GM18519 (cell line): ENCODE results near the gene NOS1.
"Not testable (repeated sequence)": the region's sequence is repeated elsewhere in the genome, so short reads cannot be mapped to it uniquely, and the experiment has no call there.

ENCODE experiments used
- ATAC-seq: cut with Tn5 transposase; IDR thresholded peaks from one replicate; pipeline ENCODE4 v1.9.1; 2021; ENCODE audit warnings: mild to moderate bottlenecking, moderate library complexity; ENCODE audit not compliant: unreplicated experiment, low FRiP score

NOS1 gene

GRCh38 chr12:117280019-117280680 lies 81.3 kb downstream of the NOS1 start:
- no peak for ATAC-seq

- ATAC-seq = no peak
These were observed 81.8 kb downstream of the NOS1 start for GRCh38 chr12:117279606-117280005.

DNA sequence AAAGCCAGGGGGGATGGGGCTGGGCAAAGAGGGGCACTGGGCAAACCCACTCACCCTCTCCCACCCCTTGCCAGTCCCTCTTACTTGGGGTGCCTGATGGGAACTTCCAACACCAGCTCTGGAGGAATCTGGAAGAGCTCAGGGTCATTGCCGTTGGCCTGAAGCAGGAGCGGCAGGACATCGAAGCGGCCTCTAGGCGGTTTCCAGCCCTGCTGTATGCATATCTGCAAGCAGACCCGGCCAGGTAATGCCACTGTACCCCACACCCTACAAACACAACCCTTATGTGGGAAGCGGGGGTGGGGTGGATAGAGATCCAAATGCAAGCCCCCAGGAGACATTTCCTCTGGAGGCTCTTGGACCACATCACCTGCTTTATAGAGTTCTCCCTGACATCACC lies 83.6 kb downstream of the NOS1 start:
- ATAC-seq = no peak

DNA sequence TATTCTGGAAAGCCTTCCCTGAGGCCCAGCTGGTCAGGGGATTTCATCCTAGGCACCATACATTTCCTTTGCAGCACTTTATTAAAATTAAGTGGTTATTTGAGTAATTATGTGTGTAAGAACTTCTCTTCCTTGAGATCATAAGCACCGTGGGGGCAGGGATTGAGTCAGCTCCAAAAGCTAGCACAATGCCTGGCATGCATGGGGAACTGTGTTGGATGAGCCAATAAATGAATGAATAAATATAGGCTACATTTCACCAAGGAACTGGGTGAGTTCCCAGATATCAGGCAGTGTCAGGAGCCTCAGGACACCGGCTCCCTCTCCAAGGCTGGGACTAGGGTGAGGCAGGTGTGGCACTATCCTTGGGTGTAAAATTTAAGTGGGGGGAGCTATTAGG lies 88.3 kb downstream of the NOS1 start:
- no peak for ATAC-seq

- no peak for ATAC-seq
These were observed 88.7 kb downstream of the NOS1 start for GRCh38 chr12:117272690-117273089.

DNA sequence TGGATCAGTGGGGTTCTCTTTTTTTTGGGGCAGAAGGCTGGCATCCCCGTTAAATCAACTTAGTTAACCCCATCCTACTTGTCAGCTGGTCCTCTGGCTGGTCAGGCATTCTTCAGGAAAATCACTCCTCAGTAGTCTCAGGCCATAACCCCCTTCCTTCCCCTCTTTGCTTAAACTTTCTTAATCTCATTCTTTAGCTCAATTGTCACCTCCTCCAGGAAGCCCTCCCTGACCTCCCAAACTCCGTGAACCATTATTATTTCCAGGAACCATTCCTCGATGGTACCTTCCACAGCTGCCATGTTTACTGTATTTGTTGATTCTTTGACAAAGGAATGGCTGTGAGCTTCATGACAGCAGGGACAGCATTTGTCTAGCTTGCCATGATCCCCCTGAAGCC lies 98.7 kb downstream of the NOS1 start:
- no peak for ATAC-seq

DNA sequence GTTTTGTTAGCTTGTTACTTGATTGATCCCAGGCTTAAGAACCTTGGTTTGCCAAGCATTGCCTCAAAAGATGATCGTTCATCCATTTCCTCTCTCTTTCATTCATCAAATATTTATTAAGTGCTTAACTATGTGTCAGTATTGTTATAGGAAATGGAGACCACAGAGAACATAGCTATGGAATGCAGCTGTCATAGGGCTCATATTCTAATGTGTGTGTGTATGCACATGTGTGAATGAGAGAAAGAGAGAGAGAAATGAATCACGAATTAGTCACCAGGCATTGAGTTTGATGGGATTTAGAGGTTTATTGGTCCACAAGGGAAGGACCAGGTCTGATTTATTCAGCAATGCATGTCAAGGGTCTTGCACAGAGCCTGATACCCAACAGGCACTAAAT lies 100.2 kb downstream of the NOS1 start:
- no peak for ATAC-seq

- no peak for ATAC-seq
These were observed 106.0 kb downstream of the NOS1 start for GRCh38 chr12:117255386-117255785.

GRCh38 chr12:117243488-117243887 lies 117.9 kb downstream of the NOS1 start:
- ATAC-seq = no peak

DNA sequence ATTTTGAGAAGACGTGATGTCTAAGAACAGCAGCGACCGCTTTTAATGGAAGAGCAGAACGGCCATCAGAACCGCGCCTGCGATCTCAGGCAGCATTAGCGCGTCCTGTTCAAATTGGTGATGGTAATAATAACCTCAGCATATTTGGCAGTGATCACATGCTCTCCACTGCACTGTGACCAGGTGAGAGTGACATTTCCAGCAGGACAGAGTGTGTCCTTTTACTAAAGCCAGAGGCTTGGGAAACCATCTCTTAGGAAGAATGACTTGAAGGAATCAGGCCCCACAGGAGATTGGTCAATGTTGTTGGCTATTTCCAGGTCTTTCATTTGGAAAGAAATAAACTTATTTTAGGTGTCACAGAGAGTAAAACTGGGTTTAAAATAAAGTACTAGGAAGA lies 119.7 kb downstream of the NOS1 start:
- ATAC-seq = no peak

DNA sequence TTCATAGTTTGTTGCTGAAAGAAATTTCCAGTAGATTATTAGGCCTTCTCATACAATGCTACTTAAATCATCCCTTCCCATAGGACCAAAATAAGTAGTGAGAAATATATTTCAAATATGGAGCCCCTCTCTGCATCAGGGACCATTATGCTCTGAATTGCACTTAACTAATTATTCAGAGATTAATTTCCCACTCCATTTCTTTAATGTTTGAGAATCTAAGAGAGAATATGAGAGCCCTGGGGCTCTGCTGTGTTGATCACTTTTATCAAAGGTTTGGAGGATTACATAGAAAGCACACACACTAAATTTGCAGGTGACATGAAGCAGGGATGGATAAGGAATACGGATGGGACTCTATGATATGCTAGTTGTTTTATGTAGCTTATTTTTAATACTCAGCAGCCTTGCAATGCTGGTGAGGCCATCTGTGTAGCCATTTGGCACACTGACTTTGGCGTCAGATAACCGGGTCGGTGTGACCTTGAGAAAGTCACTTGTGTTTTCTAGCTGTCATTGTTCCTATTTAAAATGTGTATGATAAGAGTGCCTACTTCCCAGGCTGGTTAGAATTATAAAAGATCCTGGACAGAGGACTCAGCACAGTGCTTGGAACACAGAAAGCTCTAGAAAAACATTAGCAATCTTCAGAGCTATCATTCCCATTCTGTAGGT lies 121.2 kb downstream of the NOS1 start:
- no peak for ATAC-seq

GRCh38 chr12:117236456-117237001 lies 124.9 kb downstream of the NOS1 start:
- ATAC-seq = no peak

- ATAC-seq = no peak
These were observed 126.2 kb downstream of the NOS1 start for GRCh38 chr12:117235261-117235660.

GRCh38 chr12:117234441-117234840 lies 127.0 kb downstream of the NOS1 start:
- no peak for ATAC-seq

DNA sequence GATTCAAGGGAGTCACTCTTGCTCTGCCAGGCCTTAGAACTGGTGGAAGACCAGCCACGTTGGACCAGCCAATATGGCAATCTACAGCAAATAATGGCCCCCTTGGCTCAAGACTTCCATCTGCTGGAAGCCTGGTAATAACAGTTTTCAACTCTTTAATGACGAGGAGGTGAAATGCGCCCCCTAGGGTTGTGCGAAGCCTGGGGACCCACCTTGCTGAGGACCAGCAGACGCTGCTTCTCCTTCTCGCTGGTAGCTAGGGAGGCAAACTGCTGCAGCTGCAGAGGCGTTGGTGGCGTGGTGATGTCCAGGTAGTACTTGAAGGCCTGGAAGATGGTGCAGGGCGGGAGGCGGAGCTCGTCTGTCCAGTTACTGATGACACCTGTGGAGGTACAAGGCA lies 129.7 kb downstream of the NOS1 start:
- no peak for ATAC-seq

DNA sequence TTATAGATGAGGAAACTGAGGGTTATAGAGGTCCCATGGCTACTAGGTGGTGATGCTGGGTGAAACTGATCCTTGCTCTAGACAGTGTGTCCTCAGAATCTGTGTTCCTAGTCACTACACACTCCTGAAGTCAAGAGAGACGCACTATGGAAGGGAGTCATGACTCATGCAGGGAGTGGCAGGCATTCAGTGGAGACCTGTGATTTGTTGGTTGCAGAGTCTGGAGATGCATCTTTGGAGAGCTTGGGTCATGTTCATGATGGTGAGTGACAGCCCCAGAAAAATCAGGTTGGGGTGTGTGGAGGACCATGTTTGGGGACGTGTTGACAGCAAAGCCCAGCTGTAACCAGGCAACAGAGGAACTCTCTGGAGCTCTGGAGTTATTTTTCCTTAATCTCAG lies 133.2 kb downstream of the NOS1 start:
- no peak for ATAC-seq

- no peak for ATAC-seq
These were observed 134.3 kb downstream of the NOS1 start for GRCh38 chr12:117227000-117227653.

DNA sequence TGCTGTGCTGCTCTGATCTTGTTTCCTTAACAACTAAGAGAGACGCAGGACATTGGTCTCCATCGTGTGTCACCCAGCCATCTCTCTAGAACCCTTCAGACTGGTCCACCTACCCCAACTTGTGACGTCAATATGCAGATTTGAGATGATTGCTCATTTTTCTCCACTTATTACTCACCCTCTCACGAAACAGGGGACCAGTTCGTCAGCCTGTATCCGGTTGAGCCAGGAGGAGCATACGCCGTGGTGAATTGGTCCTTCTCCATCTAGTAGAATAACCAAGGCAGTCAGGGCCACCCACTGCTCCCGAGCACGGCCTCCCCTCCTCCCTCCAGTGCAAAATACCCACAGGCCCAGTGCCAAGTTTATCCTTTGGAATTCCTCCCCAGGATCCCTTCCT lies 134.9 kb downstream of the NOS1 start:
- no peak for ATAC-seq

DNA sequence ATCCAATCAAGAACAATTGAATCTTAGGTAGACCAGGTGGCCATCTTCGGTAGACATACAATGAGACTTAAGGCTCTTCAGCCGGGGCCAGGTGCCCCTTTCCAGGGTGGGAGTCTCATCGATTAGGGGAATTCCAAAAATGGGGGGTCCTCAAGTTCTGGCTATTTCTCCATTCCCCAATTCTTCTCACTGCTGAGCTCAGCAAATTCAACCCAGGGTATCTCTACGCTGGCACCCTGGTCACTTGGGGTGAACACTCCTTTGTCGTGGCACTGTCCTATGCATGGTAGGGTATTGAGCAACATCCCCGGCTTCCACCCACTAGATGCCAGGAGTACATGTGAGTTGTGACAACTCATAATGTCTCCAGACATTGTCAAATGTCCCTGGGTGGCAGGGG lies 136.2 kb downstream of the NOS1 start:
- no peak for ATAC-seq

DNA sequence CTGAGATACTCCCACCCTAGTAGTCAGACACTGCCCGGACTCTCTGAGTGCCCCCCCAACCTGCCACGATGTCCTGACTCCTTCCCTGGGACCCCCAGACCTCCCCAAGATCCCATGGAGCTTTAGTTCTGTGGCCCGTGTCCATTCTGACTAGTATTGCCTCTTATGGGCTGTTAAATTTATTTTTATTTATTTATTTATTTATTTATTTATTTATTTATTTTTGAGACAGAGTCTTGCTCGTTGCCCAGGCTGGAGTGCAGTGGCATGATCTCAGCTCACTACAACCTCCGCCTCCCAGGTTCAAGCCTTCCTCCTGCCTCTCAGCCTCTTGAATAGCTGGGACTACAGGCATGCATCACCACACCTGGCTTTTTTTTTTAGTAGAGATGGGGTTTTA lies 140.5 kb downstream of the NOS1 start:
- ATAC-seq = not testable (repeated sequence)

GRCh38 chr12:117218149-117218548 lies 143.3 kb downstream of the NOS1 start:
- ATAC-seq = no peak

DNA sequence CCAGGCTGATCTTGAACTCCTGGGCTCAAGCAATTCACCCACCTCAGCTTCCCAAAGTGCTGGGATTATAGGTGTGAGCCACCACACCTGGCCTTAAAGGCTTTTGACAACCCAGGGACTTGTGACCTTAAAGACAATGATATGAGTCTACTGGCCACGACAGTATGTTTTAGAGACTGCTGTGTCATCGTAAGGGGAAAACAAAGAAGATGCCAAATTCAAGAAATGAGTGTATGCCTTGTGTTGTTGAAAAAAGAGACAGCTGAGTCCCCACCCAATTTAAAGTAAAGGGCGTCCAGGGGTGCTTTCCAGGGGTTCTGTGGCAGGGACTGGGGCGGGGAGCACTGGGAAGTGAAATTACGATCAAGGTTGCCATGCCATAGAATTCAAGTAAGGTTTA lies 144.7 kb downstream of the NOS1 start:
- ATAC-seq = no peak
